GM12873 (cell line): ENCODE measurements around the gene TUB.
A peak's percentile ranks its signal among the peaks of the same experiment; 100 is the strongest.

Experiments used
- TF ChIP-seq, protein P1 (sequence below): IDR thresholded peaks from 2 replicates; pipeline ENCODE4 v1.5.1; 2012; ENCODE audit warnings: low read depth, mild to moderate bottlenecking, moderate library complexity, low read length, control low read depth; ENCODE audit not compliant: insufficient read depth; ENCODE audit errors: missing control alignments

Gene TUB

GRCh38 chr11:8066911-8067455 is 14.0 kb upstream of the TUB start:
- TF ChIP-seq, protein P1, sequence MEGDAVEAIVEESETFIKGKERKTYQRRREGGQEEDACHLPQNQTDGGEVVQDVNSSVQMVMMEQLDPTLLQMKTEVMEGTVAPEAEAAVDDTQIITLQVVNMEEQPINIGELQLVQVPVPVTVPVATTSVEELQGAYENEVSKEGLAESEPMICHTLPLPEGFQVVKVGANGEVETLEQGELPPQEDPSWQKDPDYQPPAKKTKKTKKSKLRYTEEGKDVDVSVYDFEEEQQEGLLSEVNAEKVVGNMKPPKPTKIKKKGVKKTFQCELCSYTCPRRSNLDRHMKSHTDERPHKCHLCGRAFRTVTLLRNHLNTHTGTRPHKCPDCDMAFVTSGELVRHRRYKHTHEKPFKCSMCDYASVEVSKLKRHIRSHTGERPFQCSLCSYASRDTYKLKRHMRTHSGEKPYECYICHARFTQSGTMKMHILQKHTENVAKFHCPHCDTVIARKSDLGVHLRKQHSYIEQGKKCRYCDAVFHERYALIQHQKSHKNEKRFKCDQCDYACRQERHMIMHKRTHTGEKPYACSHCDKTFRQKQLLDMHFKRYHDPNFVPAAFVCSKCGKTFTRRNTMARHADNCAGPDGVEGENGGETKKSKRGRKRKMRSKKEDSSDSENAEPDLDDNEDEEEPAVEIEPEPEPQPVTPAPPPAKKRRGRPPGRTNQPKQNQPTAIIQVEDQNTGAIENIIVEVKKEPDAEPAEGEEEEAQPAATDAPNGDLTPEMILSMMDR = no peak

GRCh38 chr11:8067567-8067928 is 13.5 kb upstream of the TUB start:
- TF ChIP-seq, protein P1 = no peak

DNA sequence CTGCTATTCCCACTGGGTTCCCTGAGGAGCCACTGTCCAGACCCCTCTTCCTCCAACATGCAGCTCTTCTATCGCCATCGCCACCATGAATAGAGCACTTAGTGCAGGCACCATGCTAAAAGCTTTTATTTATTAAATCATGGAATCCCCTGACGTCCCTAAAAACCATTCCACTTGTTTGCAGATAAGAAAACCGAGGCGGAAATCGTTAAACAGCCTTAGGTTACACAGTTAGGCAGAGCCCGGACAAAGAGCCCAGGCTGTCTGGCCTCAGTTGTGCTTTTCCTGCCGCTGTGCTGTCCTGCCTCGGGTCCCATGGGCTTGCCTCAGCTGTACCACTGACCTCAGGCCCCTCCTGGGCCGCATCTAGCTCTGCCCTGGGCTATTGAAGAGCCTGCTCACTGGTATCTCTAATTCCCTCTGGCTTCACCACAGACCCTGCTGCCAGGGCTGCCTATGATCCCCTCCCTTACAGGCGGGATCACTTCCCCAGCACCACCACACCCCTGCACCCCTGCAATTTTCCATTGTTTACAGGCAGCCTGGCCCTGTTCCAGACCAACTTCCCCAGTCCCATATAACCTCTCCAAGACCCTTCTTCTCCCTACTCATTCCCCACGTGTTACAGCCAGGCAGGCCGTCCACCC is 13.0 kb upstream of the TUB start:
- TF ChIP-seq, protein P1 = no peak

DNA sequence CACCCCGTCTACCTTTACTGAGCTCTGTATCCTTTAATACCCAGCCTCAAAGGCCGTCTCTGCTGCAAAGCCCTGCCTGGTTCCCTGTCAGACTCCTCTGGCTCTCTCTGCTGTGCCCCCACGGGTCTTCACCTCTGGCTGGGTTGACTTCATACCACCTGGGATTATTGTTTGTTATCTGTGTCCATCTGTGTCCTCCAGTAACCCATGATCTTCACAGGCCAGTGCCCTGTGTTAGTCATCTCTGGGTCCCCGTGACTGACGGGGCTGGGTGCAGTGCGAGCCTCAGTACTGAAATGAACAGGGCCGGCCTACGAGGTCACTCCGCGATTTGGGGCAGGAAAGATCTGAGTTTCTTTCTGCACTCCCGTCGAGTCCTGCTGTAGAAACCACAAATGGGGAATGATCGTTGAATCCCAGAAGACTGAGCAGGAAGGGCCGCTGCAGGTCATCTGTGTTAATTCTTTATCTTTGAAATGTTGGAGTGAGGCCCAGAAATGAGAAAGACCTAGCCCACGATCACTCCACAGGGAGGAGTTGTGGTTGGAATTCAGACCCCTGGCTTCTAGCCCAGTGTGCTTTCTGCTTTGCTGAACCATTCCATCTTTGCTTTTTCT is 12.3 kb upstream of the TUB start:
- TF ChIP-seq, protein P1 = no peak

GRCh38 chr11:8069771-8070170 is 11.2 kb upstream of the TUB start:
- TF ChIP-seq, protein P1 = no peak

- TF ChIP-seq, protein P1 = peak; percentile 41
Measured at GRCh38 chr11:8070417-8071115, 10.4 kb upstream of the TUB start.
